GM21529 (cell line): Measurements from ENCODE around the gene SLC38A2.
"Not testable (repeated sequence)": the region's sequence is repeated elsewhere in the genome, so short reads cannot be mapped to it uniquely, and the experiment has no call there.

Experiments used
- ATAC-seq: cut with Tn5 transposase; IDR thresholded peaks from one replicate; pipeline ENCODE4 v1.9.1; 2021; ENCODE audit not compliant: unreplicated experiment

The SLC38A2 gene

DNA sequence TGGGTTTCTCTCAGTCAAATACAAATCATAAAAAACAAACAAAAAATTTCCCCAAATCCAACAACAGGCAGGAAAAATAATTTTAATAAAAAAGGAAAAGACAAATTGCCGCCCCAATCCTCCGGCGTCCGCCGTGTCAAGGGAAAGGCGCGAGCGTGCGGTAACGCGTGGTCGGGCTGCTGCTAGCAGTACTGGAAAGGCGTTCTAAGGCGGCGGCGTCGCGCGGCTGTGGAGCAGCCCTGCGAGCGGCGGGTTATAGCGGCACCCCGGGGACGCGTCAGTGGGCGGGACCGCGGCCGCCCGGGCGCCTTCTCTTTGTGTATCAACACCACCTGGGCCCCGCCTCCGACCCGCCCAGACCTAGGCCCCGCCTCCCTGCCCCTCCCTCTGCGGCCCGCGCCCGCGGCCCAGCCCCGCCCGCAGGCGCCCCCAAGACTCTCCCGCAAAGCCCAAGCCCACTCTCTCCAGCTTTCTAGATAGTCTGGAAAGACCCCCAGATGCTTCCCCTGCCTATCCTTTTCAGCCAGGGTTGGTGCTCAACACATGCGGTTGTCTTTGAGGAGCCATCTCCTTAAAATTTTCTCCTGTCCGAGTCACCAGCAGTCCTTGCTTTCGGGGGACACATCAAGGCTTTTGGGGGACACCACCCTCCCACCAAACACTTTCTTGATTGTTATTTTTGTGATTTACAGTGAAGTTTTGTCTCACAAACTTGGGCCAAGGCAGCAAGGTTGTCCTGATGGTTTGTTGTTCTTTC, at the start of gene SLC38A2:
Gene SLC38A2 (minus strand): TSS at position 230 of the 757 bp plus-strand sequence. CDS start 1,480 bp downstream, outside the sequence.
- ATAC-seq, result peak; percentile 80

DNA sequence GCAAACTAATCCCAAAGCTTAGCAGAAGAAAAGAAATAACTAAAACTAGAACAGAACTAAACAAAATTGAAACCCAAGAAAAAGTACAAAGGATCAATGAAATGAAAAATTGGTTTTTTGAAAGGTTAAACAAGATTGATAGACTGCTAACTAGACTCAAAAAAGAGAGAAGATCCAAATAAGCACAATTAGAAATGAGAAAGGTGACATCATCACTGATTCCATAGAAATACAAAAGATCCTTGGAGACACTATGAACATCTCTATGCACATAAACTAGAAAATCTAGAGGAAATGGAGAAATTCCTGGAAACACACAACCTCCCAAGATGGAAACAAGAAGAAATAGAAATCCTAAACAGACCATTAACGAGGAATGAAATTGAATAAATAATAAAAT, 47.1 kb upstream of the SLC38A2 start:
- no peak for ATAC-seq

DNA sequence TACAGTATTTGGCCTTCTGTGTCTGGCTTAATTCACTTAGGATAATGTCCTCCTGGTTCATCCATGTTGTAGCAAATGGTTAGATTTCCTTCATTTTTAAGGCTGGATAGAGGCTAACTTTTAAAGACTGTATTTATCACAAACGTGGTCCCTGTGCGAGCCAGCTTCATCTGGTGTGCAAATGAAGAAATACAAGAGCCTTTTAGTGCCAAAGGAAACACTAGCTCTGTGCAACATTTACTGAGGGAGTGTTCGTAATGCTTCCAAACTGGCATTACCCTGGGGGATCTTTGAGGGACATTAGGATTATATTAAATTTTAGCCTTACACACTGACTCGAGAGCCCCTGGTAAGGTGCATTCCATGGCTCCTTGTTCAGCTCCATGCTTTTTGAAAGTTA, 43.0 kb upstream of the SLC38A2 start:
- ATAC-seq, result no peak

DNA sequence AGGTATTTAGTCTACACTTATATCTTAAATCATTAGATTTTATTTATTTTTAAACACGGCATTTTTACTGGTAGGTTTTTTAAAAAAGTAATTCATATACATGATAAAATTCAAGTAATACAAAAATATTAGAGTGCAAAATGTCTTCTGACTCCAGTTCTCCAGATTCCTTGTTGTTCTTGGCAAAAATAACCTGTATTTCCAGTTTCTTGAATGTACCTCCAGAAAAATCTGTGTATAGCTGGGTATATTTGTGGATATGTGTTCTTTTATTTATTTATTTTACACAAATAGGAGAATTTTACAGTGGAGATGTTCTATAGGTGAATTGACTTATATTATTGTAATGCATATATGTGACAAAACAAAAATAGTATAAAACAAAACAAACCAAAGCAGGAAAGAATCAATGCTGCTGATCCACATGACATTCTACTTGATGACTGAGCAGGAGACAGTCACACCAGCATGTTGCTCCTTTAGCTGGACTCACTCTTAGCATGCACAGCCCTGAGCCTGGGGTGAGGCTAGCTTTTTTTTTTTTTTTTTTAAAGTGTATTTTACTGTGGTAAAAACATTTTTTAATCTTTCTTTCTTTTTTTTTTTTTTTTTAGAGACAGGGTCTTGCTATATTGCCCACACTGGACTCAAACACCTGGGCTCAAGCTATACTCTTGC, 42.2 kb upstream of the SLC38A2 start:
- no peak for ATAC-seq

DNA sequence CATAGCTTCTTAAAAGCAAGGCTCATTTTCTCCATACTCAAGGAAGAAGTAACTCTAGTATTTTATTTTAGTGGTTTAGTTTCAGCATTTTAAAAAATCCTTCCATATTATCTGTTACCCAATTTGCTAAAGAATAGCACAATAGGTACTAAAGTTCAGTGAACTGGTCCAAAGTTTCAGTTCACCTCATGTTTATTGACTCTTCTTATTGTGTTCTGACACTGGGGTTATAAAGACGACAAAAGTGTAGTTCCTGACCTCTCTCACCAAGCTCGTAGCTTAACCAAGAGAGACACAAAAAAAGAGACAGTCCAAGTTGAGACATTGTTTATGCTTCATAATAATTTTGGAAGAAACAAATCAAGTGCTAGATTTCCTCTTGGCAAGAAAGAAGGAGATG, 40.8 kb upstream of the SLC38A2 start:
- no peak for ATAC-seq

DNA sequence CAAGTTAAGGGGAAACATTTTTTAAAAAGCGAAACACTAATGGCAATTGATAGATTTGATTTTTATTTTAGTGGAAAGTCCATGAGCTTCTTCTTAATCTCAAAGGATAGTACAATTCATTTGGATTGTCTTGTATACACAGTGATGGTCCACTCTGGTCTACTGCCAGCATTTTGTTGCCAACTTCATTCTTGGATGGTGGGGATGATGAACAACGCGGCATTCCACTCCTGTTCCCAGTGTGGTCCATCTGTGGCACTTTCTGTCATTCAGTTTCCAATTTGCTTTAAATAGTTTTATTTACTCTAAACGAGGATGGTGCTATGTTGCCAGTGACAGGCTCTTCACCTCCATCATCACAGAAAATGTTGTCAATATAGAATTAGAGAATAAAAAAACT, 40.3 kb upstream of the SLC38A2 start:
- no peak for ATAC-seq

DNA sequence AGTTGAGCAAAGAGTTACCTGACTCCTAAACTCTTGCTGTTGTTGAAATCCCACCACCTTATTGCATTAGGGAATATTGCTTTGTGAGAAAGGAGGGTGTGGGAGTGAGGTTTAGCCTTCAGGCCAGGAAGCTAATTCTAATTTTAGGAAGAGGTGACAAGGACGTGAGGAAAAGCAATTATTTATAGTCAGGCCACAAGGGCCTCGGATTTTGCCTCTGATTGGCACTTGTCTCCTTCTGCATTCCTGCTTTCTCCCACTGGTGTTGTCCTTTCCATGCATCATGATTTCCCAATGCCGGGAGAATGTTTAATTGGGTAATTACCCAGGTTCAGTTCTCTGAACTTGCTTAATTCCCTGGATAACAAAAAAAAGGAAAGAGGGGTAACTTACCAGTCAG, 37.9 kb upstream of the SLC38A2 start:
- ATAC-seq, result no peak

DNA sequence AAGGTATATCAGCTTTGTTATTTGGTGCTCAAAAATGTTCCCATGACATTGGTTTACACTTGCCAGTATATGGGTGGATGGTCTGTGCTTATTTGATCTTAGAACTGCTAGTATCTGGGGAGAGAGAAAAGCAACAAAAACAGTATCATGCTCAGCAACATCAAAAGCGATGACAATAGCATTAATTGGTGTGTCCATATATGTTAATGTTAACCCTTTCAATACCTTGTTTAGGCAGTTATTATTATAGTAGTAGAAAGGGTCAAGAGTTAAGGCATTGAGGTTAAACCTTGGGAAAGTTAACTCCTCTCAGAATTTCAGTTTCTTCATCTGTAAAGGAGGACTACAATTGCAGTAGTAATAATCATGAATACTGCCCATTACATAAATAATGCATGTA, 37.4 kb upstream of the SLC38A2 start:
- no peak for ATAC-seq

DNA sequence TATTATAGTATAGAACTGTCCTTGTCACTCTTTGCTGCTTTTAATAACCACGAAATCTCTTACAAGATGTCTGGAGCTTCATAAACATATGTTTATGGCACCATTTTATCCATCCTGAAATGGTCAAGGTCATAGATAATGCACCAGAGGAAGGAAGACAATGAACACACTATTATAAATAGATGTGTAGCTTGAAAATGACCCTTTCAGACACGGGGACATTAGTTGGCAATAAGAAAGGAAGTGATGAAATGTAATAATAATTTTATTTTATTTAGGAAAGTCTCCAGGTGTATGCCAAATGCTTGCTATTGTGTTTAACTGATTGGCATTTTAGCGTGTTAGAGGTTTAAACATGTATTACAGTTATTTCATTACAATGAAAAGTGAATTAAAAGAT, 36.8 kb upstream of the SLC38A2 start:
- no peak for ATAC-seq

DNA sequence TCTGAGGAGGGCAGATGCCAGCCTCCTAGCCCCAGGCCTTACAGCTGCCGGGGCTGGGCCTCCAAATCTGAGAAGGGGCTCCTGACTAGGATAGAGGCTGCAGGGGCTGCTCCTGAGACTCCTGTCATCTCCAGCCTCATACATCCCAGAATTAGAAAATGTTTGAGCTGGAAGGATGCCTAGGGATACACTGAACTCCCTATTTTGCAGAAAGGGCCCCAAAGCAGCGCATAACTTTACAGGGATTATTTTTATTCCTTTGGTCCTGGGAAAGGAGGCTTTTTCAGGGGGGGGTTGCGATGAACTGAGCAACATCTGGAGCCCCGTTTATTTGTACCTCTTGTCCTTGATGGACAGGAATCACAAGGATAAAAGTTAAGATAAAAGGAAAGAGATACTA, 35.9 kb upstream of the SLC38A2 start:
- no peak for ATAC-seq

DNA sequence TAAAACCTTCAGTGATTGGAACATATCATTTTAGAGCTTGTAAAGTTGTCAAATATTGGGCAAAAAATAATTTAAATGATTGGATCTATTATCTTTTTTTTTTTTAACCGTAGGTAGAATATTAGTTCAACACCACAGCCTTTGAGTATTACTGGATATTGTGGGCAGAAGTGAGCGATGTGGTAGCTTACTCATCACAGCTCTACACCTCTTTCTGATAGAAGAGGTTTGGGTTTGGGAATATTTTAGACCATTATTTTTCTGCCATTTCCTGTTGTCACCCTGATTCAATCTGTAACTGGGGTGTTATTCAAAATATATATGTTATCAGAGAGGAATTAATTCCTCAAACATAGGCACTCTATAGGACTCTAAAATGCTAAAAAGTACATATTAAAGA, 34.8 kb upstream of the SLC38A2 start:
- no peak for ATAC-seq

DNA sequence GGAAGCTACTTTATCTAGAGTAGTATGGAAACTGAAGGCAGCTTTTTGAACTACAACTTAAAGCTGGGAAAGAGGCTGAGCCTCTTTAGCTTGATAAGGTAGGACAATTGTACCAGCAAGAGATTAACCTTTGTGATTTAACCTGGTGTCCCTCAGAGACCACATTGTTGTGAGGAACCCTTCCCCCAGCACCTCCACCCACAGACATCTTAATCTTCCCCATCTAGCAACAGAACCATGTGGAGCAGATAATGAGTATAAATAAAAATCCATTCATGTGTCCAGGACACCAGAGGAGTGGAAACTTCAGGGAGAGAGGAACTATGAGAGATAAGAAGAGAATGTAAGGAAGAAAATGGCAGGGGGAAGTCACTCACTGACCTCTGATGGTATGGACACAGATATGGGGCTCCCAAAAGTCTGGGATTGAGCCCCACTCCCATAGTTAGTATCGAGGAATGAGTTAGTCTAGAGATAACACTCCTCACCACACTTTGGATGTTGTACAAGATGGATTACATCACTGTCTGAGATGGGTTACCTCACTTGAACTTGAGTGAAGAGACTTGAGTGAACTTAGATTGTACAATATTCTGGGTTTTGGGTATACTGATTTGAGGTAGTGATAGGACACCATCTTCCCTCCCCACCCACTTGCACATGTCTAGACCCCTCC, 33.9 kb upstream of the SLC38A2 start:
- ATAC-seq, result no peak

DNA sequence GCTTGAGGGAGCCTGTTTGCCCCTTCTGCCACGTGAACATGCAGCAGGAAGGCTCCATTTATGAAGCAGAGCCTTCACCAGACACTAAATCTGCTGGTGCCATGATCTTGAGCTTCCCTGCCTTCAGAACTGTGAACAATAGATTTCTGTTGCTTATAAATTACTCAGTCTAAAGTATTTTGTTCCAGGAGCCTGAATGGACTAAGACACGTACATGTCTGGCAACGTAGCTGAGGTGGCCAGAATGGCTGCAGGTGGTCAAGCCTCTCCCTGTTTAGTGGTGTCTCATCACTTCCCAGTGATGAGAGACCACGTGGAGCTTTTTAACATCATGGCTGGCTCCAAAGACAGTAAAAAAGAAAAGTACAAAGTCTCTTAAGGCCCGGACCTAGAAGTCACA, 32.2 kb upstream of the SLC38A2 start:
- ATAC-seq, result no peak

DNA sequence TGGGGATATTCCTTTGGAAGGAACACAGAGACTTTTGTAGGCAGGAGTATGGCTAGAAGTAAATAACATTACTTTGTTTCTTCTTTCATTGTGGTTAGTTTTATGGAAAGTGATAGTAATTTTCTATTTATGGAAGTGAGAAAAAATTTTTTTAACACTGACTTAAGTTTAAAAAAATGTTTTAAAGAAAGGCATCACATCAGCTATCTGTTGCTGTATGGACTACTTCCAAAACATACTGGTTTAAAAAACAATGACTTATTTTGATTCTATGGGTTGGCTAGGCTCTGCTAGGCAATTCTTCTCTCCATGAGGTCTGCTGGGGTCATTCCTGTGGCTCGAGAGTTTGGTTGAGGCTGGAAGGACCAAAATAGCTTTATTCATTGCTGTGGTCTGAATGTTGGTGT, 31.7 kb upstream of the SLC38A2 start:
- peak; percentile 45 for ATAC-seq

DNA sequence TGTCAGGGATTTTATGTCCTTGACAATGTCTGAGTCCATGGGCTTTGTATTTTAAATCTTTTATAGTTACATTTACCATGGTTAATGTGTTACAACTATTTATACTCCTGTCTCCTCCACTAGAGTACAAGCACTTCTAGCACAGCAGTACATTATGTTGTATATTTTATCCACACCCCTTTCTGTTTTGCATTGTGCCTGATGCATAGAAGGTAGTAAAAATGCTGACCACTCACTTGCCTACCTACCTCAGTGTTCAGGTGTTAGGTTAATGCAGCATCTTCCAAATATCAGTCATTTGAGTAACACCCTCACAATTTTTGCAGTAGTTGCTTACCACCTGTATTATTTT, 31.1 kb upstream of the SLC38A2 start:
- peak; percentile 30 for ATAC-seq

DNA sequence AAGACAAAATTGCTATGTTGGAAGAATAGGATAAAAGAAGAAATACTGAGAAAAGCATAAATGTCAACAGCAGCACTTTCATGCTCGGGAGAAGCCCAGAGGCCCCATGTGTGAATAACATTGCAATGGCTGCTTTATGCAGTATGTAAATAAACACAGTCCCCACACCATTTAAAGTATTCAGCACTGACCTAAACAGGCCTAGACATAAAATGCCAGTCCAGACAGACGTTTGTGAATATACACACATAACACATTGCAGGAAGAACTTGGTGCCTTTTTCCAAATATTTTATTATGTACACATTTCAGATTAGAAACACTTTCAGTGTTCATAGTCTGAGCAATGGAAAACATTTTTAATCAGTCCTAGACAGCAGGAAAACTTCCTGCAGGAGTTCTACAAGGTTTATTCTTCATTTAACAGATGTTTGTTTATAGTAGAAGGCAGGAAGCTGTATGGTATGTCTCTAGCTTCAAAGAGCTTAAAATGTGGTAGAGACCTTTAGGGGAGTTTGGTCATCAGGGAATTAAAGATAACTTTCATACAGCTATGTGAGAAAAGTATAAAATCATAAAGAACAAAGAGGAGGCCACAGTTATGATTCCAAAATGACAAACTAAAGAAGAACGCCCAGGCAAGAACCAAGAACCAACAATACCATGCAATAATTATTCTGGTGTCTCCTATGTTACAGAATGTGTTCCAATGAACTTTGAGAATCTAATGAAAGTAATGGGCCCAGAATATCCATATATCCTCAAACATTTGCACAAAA, 30.6 kb upstream of the SLC38A2 start:
- ATAC-seq, result no peak

DNA sequence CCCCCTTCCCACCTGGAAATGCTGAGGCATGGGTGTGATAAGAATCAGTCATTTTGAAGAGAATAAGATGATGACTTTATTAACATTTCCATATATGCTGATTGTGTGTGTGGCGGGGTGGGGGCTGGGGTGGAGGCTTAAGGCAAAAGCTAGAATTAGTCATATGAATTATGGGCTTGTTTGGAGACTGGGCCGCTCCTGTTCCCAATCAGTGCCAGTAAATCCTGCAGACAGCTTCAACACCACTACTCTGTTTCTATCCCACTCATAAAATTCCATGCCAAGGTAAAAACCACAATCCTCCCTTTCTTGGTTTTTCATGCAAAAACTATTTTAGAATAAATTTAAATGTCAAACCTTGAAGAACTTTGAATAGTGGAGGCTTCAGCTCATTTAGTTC, 29.9 kb upstream of the SLC38A2 start:
- ATAC-seq, result no peak

DNA sequence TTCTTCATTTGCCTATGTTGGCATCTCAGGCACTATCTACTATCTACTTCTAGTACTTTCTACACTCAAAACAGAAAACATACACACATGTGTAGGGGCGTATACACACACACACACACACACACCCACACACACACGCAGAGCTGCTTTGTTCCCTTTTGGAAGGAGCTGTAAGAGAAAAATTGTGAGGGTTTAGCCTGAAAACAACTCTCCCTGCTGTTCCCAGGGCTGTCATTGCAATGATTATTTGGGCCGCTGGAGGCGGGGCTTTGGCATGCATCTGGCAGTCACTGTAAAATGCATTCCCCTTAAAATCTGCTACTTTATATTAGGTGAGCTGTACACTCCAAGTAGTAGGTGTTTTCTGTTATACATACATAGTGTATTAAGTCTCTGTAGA, 29.1 kb upstream of the SLC38A2 start:
- no peak for ATAC-seq

DNA sequence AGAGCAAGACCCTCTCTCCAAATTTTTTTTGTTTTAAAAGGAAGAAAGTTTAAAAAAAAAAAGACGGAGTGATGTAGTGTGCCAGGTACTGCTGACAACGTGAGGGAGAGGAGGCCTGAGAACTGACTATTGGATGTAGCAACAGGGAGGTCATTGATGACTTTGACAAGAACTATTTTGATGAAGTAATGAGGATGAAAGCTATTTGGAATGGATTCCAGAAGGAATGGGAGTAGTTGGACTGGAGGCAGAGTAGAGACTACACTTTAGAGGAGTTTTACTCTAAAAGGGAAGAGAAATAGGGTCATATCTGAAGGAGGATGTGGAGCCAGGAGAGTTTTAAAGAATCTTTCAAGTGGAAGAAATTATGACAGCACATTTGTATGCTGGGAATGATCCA, 27.8 kb upstream of the SLC38A2 start:
- no peak for ATAC-seq

DNA sequence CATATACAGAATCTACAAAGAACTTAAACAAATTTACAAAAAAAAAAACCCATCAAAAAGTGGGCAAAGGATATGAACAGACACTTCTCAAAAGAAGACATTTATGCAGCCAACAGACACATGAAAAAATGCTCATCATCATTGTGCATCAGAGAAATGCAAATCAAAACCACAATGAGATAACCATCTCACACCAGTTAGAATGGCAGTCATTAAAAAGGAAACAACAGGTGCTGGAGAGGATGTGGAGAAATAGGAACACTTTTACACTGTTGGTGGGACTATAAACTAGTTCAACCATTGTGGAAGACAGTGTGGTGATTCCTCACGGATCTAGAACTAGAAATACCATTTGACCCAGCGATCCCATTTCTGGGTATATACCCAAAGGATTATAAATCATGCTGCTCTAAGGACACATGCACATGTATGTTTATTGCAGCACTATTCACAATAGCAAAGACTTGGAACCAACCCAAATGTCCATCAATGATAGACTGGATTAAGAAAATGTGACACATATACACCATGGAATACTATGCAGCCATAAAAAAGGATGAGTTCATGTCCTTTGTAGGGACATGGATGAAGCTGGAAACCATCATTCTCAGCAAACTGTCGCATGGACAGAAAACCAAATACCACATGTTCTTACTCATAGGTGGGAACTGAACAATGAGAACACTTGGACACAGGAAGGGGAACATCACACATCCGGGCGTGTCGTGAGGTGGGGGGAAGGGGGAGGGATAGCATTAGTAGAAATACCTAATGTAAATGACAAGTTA, 27.1 kb upstream of the SLC38A2 start:
- ATAC-seq, result not testable (repeated sequence)

DNA sequence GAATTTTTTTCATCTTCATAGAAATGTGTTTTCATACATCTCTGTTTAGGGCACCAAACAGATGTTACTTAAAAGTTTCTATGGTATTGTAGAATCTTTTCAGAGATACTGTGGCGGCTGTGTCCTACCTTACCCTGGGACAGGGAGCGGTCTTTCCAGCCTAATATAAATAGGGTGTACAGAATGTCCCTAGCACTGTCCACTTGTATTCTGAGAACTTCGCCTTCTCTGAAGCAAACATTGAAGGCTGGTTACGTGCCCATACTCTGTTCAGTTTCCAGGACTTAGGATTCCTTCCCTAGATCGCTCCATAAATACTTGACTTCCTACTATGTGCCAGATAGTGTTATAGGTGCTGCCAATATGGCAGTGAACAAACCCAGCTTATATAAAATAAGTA, 24.3 kb upstream of the SLC38A2 start:
- ATAC-seq, result no peak
